Activated CD4-positive, alpha-beta T cell treated with anti-CD3 and anti-CD28 coated beads, Interleukin-2, amount 10 ng/mL, durations not matched to agents 7 days and 5 days (primary cell): ENCODE results near the gene FAM13B. TPM values are rescaled to one million over a fixed set of nuclear protein-coding genes. Genes with fewer than 3 reads are reported as not detected.
"Not testable (repeated sequence)": the region's sequence is repeated elsewhere in the genome, so short reads cannot be mapped to it uniquely, and the experiment has no call there.

Experiments
- CTCF ChIA-PET: fragments of 350-600 bp; sonication (Branson Sonifier 250); formaldehyde crosslinking; loops from one replicate; lab custom pipeline; 2021; ENCODE audit warnings: antibody characterized with exemption; lab: Charles Lee
- POLR2A ChIA-PET: fragments of 350-600 bp; sonication (Branson Sonifier 250); formaldehyde crosslinking; loops from one replicate; lab custom pipeline; 2021; ENCODE audit warnings: antibody characterized with exemption; lab: Charles Lee
- DNase-seq: peaks from one replicate; pipeline ENCODE4 v3.0.0-alpha.2; 2020
- H3K27ac Mint-ChIP-seq: one replicate; pipeline ENCODE4 v1.8.0; 2021; ENCODE audit warnings: mild to moderate bottlenecking, moderate library complexity, mixed read lengths
- H3K27me3 Mint-ChIP-seq: one replicate; pipeline ENCODE4 v1.8.0; 2021; ENCODE audit warnings: mixed read lengths
- H3K36me3 Mint-ChIP-seq: one replicate; pipeline ENCODE4 v1.8.0; 2021; ENCODE audit warnings: low read depth, mixed read lengths
- H3K4me1 Mint-ChIP-seq: one replicate; pipeline ENCODE4 v1.8.0; 2021; ENCODE audit warnings: mixed read lengths
- H3K4me3 Mint-ChIP-seq: one replicate; pipeline ENCODE4 v1.8.0; 2021; ENCODE audit warnings: mild to moderate bottlenecking, moderate library complexity, mixed read lengths
- H3K9me3 Mint-ChIP-seq: one replicate; pipeline ENCODE4 v1.8.0; 2021; ENCODE audit warnings: mixed read lengths
- total RNA-seq, 2 experiments: library from RNA; stranded (reverse); gene quantifications; one replicate each; pipeline ENCODE4 v1.2.3, GENCODE V29; 2021

The FAM13B gene
- total RNA-seq, 2 experiments from 2014 or later = 31.3 to 35.2 TPM

GRCh38 chr5:138053554-138053953, 20.7 kb upstream of the FAM13B start:
- Mint-ChIP-seq H3K4me1 (peaks cover 10% of the 10 kb centered on the region), H3K27ac (peak overlapping the region; percentile 15), H3K4me3 (no peak overlapping the region), H3K9me3 (no peaks in the 10 kb centered on the region), H3K36me3 (no peaks in the 10 kb centered on the region), H3K27me3 (peaks cover 6% of the 10 kb centered on the region)
- POLR2A ChIA-PET = no interaction called here
- CTCF ChIA-PET = interaction anchor here (1.0 to 1.5 kb wide), 4 partner anchors 12 to 60 kb away, joined by 3 to 6 read pairs (median 4); no protein-coding TSS in a partner anchor
- no peak for DNase-seq

DNA sequence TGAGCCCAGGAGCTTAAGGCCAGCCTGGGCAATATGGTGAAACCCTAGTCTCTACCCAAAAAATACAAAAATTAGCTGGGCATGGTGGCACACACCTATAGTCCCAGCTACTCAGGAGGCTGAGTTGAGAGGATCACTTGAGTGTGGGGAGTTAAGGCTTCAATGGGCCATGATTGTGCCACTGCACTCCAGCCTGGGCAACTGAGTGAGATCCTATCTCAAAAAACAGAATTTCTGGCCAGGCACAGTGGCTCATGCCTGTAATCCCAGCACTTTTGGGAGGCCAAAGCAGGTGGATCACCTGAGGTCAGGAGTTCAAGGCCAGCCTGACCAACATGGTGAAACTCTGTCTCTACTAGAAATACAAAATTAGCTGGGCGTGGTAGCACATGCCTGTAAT, 19.8 kb upstream of the FAM13B start:
- H3K4me1 Mint-ChIP-seq = peaks cover 10% of the 10 kb centered on the region
- POLR2A ChIA-PET, H3K9me3 Mint-ChIP-seq, DNase-seq, H3K4me3 Mint-ChIP-seq, H3K27ac Mint-ChIP-seq, H3K27me3 Mint-ChIP-seq, H3K36me3 Mint-ChIP-seq: not testable (repeated sequence)
- CTCF ChIA-PET = interaction anchor here (0.6 to 1.5 kb wide), 2 partner anchors 17 to 391 kb away, joined by 3 to 6 read pairs; no protein-coding TSS in a partner anchor

- no peak for DNase-seq
- ChIA-PET POLR2A (no interaction called here), CTCF (no interaction called here)
- H3K9me3 Mint-ChIP-seq = no peaks in the 10 kb centered on the region
- H3K36me3 Mint-ChIP-seq = no peaks in the 10 kb centered on the region
- peaks cover 10% of the 10 kb centered on the region for H3K4me1 Mint-ChIP-seq
- H3K4me3 Mint-ChIP-seq = no peak overlapping the region
- no peak overlapping the region for H3K27ac Mint-ChIP-seq
- peaks cover 6% of the 10 kb centered on the region for H3K27me3 Mint-ChIP-seq
Observed at GRCh38 chr5:138051441-138052296, 18.8 kb upstream of the FAM13B start.

- H3K4me3 Mint-ChIP-seq, H3K27ac Mint-ChIP-seq, H3K36me3 Mint-ChIP-seq, H3K27me3 Mint-ChIP-seq, DNase-seq, H3K4me1 Mint-ChIP-seq, POLR2A ChIA-PET, H3K9me3 Mint-ChIP-seq: not testable (repeated sequence)
- CTCF ChIA-PET = interaction anchor here (0.6 to 1.2 kb wide), 2 partner anchors 12 to 13 kb away, joined by 4 to 5 read pairs; partner anchors contain the start of gene FAM13B
Observed at GRCh38 chr5:138045283-138045682, 12.4 kb upstream of the FAM13B start.

- no peaks in the 10 kb centered on the region for H3K9me3 Mint-ChIP-seq
Observed at GRCh38 chr5:138038826-138039225, 5.9 kb upstream of the FAM13B start.

DNA sequence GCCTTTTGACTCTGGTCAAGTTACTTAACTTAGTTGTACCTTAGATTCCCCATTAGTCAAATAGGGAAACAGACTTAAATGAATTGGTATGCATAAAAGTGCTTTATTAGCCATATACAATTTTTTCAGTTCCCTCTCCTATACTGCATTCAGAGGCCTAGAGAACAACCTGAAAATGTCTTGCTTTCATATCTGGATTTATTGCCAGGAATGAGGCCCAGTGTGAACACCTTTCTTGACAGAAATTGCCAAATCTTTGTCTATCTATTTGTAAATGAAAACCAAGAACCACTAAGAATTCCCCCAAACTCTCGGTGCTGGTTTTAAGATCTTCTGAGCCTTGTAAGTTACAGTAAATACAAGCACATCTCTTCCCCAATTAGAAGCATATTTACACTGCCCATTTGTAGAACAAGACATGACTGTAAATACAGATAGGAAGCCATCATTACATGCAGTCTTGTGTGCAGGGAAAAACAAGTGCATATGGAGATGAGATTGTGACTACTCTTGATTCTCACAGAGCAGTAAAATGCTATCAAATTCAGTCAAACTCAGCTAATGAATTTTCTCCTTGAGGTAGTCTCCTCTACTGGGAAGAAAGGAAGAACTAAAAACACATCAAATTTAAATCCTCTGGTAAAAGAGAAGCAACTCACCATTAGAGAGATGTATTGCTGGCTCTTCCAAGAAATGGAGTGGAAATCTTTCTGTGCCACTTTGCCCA, 5.2 kb upstream of the FAM13B start:
- Mint-ChIP-seq H3K27ac (no peak overlapping the region), H3K27me3 (no peaks in the 10 kb centered on the region), H3K36me3 (no peaks in the 10 kb centered on the region), H3K4me1 (peaks cover 18% of the 10 kb centered on the region), H3K4me3 (no peak overlapping the region), H3K9me3 (no peaks in the 10 kb centered on the region)
- POLR2A ChIA-PET = interaction anchor here (0.6 kb wide), 1 partner anchor 285 kb away, joined by 3 read pairs; no protein-coding TSS in a partner anchor
- DNase-seq = no peak
- CTCF ChIA-PET = interaction anchor here (1.1 to 2.3 kb wide), 3 partner anchors 31 to 314 kb away, joined by 3 to 8 read pairs (median 7); partner anchors contain the start of gene KDM3B

More at GRCh38 chr5:138038826-138039225, 5.9 kb upstream of the FAM13B start:
- ChIA-PET CTCF (interaction anchor here (0.9 to 2.3 kb wide), 4 partner anchors 30 to 379 kb away, joined by 3 to 8 read pairs (median 5); partner anchors contain the start of gene KDM3B), POLR2A (interaction anchor here (0.6 kb wide), 1 partner anchor 286 kb away, joined by 3 read pairs; no protein-coding TSS in a partner anchor)
- Mint-ChIP-seq H3K4me3 (no peak overlapping the region), H3K27me3 (no peaks in the 10 kb centered on the region), H3K4me1 (peaks cover 12% of the 10 kb centered on the region), H3K36me3 (no peaks in the 10 kb centered on the region), H3K27ac (no peak overlapping the region)
- no peak for DNase-seq

DNA sequence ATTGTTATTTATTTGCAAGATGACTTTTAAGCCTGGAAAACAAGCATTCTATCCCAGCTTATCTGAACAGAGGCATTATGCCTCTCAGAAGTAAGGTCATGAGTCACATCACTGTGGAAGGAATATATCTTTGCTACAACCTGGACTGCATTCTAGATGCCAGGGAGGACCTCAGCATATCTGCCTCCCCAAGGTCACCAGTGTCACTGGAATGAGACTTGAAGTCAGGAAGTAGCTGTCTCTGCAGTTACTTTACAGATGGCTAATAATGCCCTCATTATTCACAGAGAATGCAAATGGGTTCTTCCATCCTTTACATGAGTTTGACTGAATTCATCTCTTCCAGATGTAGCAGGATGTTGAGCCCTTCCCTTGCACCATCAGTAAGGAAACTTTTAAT, 4.4 kb upstream of the FAM13B start:
- ChIA-PET CTCF (interaction anchor here (2.0 kb wide), 1 partner anchor 16 kb away, joined by 6 read pairs; no protein-coding TSS in a partner anchor), POLR2A (no interaction called here)
- Mint-ChIP-seq H3K36me3 (no peaks in the 10 kb centered on the region), H3K27ac (no peak overlapping the region), H3K27me3 (no peaks in the 10 kb centered on the region), H3K4me1 (peaks cover 18% of the 10 kb centered on the region), H3K9me3 (no peaks in the 10 kb centered on the region), H3K4me3 (no peak overlapping the region)
- DNase-seq = no peak

GRCh38 chr5:138035605-138036537, 3.0 kb upstream of the FAM13B start:
- Mint-ChIP-seq H3K27ac (no peak overlapping the region), H3K9me3 (no peaks in the 10 kb centered on the region), H3K36me3 (peaks cover 11% of the 10 kb centered on the region), H3K27me3 (no peaks in the 10 kb centered on the region), H3K4me1 (peaks cover 25% of the 10 kb centered on the region), H3K4me3 (no peak overlapping the region)
- ChIA-PET CTCF (interaction anchor here (0.6 to 4.4 kb wide), 21 partner anchors 9 to 383 kb away, joined by 3 to 28 read pairs (median 4); no protein-coding TSS in a partner anchor), POLR2A (interaction anchor here (0.7 kb wide), 1 partner anchor 33 kb away, joined by 3 read pairs; no protein-coding TSS in a partner anchor)
- DNase-seq = peak; percentile 78

GRCh38 chr5:138033907-138034306, 1.0 kb upstream of the FAM13B start:
- POLR2A ChIA-PET = no interaction called here
- no peaks in the 10 kb centered on the region for H3K27me3 Mint-ChIP-seq
- CTCF ChIA-PET = interaction anchor here (1.0 to 4.4 kb wide), 5 partner anchors 8 to 35 kb away, joined by 3 to 28 read pairs (median 4); no protein-coding TSS in a partner anchor
- H3K9me3 Mint-ChIP-seq = no peaks in the 10 kb centered on the region
- peaks cover 22% of the 10 kb centered on the region for H3K36me3 Mint-ChIP-seq
- peak overlapping the region; percentile 99 for H3K27ac Mint-ChIP-seq
- H3K4me1 Mint-ChIP-seq = peaks cover 45% of the 10 kb centered on the region
- DNase-seq = no peak
- H3K4me3 Mint-ChIP-seq = peak overlapping the region; percentile 97

DNA sequence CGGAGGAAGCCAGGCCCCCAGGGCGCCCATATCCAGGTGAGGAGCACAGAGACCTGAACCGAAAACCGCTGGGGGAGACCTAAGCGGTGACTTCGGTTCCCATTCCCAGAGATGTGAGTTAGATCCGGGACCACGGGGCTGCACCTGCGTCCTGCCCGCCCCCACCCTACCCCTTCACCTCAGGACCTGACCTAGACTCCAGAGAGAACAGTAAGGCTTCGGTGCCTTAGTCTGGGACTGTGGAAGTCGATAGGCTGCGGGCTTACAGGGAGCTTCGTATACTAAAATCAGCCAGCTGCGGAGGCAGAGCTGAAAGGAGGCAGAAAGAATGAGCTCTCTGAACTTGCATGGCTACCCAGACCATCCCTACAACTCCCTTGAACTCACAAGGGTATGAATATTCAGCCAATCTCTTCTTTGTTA, 518 bp upstream of the FAM13B start:
- Mint-ChIP-seq H3K36me3 (peaks cover 22% of the 10 kb centered on the region), H3K27ac (peak overlapping the region; percentile 99), H3K27me3 (no peaks in the 10 kb centered on the region), H3K4me3 (peak overlapping the region; percentile 97), H3K4me1 (peaks cover 46% of the 10 kb centered on the region), H3K9me3 (no peaks in the 10 kb centered on the region)
- no peak for DNase-seq
- ChIA-PET CTCF (interaction anchor here (0.5 to 4.4 kb wide), 6 partner anchors 9 to 138 kb away, joined by 3 to 28 read pairs (median 4); no protein-coding TSS in a partner anchor), POLR2A (no interaction called here)

DNA sequence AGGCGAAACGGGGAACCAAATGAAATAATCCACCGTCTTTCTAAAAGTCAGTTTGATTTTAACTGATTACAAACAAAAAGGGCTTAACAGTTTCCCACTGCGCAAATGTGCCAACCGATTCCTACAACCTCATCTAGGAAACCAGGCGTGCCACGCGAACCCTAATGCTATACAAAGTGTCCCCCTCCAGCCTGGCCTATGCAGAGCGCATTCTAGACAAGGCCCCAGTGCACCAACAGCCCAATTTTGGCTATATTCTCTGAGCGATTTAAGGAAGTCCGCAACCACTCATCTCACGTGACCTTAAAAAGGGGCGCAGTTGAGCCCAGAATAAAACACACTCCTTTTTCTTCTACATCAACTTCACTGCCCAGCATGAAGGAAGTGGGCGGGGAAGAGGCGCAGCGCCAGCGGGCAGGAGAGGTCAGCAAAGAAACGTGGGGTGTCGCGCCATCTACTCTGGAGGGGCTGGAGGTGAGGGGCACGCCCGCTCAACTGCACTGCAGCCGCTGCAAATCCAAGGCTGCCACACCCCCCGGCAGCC, 779 bp downstream of the FAM13B start:
- H3K27ac Mint-ChIP-seq = peak overlapping the region; percentile 99
- H3K9me3 Mint-ChIP-seq = no peaks in the 10 kb centered on the region
- H3K4me1 Mint-ChIP-seq = peaks cover 59% of the 10 kb centered on the region
- peaks cover 29% of the 10 kb centered on the region for H3K36me3 Mint-ChIP-seq
- ChIA-PET CTCF (interaction anchor here (0.7 kb wide), 1 partner anchor 117 kb away, joined by 3 read pairs; no protein-coding TSS in a partner anchor), POLR2A (no interaction called here)
- H3K4me3 Mint-ChIP-seq = peak overlapping the region; percentile 97
- H3K27me3 Mint-ChIP-seq = no peaks in the 10 kb centered on the region
- peak; percentile 63 for DNase-seq
